Measurements from ENCODE around the gene SLC2A9. TPM values are rescaled to one million over a fixed set of nuclear protein-coding genes. Genes with fewer than 3 reads are reported as not detected.
"Not testable (repeated sequence)": the region's sequence is repeated elsewhere in the genome, so short reads cannot be mapped to it uniquely, and the experiment has no call there.

SLC2A9 gene
- total and polyA plus RNA-seq, 2 experiments from 2014 or later = 6.2 to 7.8 TPM

- Histone ChIP-seq H3K9me3 (ENCODE audit: low read depth) (no peaks in the 10 kb centered on the region), H3K4me3 (no peak overlapping the region), H3K36me3 (replicated peaks; ENCODE audit: insufficient read depth, low read depth) (no peaks in the 10 kb centered on the region), H3K27me3 (no peaks in the 10 kb centered on the region), H3K79me2 (no peaks in the 10 kb centered on the region), H3K27ac (no peak overlapping the region), H3K9me2 (replicated peaks; ENCODE audit: insufficient read depth) (no peaks in the 10 kb centered on the region), H2AFZ (no peak overlapping the region), H3K4me1 (ENCODE audit: insufficient read depth) (no peaks in the 10 kb centered on the region), H3K4me2 (no peak overlapping the region), H4K20me1 (ENCODE audit: insufficient read depth, poor library complexity, severe bottlenecking) (no peaks in the 10 kb centered on the region)
- WGBS (ENCODE audit: low lambda C conversion rate, missing lambda C conversion rate) = 82% methylated on average over 4 of the region's 4 CpGs
- TF ChIP-seq, protein P1, sequence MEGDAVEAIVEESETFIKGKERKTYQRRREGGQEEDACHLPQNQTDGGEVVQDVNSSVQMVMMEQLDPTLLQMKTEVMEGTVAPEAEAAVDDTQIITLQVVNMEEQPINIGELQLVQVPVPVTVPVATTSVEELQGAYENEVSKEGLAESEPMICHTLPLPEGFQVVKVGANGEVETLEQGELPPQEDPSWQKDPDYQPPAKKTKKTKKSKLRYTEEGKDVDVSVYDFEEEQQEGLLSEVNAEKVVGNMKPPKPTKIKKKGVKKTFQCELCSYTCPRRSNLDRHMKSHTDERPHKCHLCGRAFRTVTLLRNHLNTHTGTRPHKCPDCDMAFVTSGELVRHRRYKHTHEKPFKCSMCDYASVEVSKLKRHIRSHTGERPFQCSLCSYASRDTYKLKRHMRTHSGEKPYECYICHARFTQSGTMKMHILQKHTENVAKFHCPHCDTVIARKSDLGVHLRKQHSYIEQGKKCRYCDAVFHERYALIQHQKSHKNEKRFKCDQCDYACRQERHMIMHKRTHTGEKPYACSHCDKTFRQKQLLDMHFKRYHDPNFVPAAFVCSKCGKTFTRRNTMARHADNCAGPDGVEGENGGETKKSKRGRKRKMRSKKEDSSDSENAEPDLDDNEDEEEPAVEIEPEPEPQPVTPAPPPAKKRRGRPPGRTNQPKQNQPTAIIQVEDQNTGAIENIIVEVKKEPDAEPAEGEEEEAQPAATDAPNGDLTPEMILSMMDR (IDR thresholded peaks at IDR 0.05; ENCODE audit: poor library complexity) = no peak
- TF ChIP-seq EZH2phosphoT487 (IDR thresholded peaks at IDR 0.05; ENCODE audit: low read depth, severe bottlenecking, unreplicated experiment) (no peak), EZH2 (IDR thresholded peaks at IDR 0.05; ENCODE audit: borderline replicate concordance) (no peak)
- DNase-seq (ENCODE audit: low spot score) = no peak
These were observed 116.2 kb downstream of the SLC2A9 start for GRCh38 chr4:9904976-9905587.

DNA sequence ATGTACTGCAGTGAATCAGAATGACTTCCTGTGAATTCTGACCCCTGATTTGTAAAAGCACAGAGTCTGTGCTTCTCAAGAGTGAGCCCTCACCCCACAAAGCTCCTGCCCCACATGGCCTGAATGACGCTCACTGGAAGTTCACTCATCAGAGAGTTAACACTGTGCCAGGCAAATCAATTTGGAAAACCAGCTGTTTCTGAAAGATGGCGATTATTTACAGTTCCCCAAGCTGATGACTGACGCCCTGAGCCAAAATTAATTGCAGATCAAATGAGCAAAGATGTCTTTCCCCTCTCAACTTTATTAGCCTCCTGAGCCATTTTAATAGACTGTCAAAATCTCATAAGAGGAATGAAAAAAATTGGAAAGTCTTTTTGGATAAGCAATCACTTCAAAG, 118.0 kb downstream of the SLC2A9 start:
- Histone ChIP-seq H3K27me3 (no peaks in the 10 kb centered on the region), H3K9me3 (ENCODE audit: low read depth) (no peaks in the 10 kb centered on the region)

DNA sequence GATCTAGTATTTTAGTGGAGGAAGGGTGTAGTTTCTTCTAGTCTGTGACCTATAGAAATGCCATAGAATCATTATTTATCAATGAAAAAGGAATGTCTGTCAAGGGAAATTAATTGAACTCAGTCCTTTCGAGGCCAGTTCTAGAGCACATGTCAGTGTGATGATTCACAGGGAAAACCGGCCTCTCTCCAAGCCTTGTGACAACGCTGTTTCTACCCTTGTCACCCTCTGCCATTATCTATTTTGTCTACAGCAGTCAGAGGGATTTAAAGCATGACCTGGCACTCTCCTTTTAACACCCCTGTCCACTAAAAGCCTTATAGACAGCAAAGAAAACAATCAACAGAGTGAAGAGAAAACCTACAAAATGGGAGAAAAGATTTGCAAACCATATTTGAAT, 120.0 kb downstream of the SLC2A9 start:
- H3K4me2 ChIP-seq = no peak overlapping the region
- no peaks in the 10 kb centered on the region for H3K36me3 ChIP-seq (replicated peaks; ENCODE audit: insufficient read depth, low read depth)
- H3K9me2 ChIP-seq (replicated peaks; ENCODE audit: insufficient read depth) = no peaks in the 10 kb centered on the region
- WGBS (ENCODE audit: low lambda C conversion rate, missing lambda C conversion rate) = 42% methylated on average over 3 of the region's 3 CpGs
- no peak for TF ChIP-seq EZH2 (IDR thresholded peaks at IDR 0.05; ENCODE audit: borderline replicate concordance)
- TF ChIP-seq EZH2phosphoT487 (IDR thresholded peaks at IDR 0.05; ENCODE audit: low read depth, severe bottlenecking, unreplicated experiment) = no peak
- TF ChIP-seq, protein P1 (IDR thresholded peaks at IDR 0.05; ENCODE audit: poor library complexity) = no peak
- H4K20me1 ChIP-seq (ENCODE audit: insufficient read depth, poor library complexity, severe bottlenecking) = no peaks in the 10 kb centered on the region
- no peaks in the 10 kb centered on the region for H3K9me3 ChIP-seq (ENCODE audit: low read depth)
- H3K27me3 ChIP-seq = no peaks in the 10 kb centered on the region
- no peak overlapping the region for H3K4me3 ChIP-seq
- no peak overlapping the region for H3K27ac ChIP-seq
- H3K79me2 ChIP-seq = no peaks in the 10 kb centered on the region
- no peak for DNase-seq (ENCODE audit: low spot score)
- H2AFZ ChIP-seq = no peak overlapping the region
- H3K4me1 ChIP-seq (ENCODE audit: insufficient read depth) = no peaks in the 10 kb centered on the region

More for the DNA sequence above, 118.0 kb downstream of the SLC2A9 start:
- WGBS (ENCODE audit: low lambda C conversion rate, missing lambda C conversion rate) = 72% methylated on average over 3 of the region's 3 CpGs
- Histone ChIP-seq H3K4me2 (no peak overlapping the region), H3K9me2 (replicated peaks; ENCODE audit: insufficient read depth) (no peaks in the 10 kb centered on the region), H3K4me1 (ENCODE audit: insufficient read depth) (no peaks in the 10 kb centered on the region), H3K4me3 (no peak overlapping the region), H3K36me3 (replicated peaks; ENCODE audit: insufficient read depth, low read depth) (no peaks in the 10 kb centered on the region), H3K27ac (no peak overlapping the region), H2AFZ (no peak overlapping the region), H3K79me2 (no peaks in the 10 kb centered on the region), H4K20me1 (ENCODE audit: insufficient read depth, poor library complexity, severe bottlenecking) (no peaks in the 10 kb centered on the region)
- no peak for TF ChIP-seq EZH2phosphoT487 (IDR thresholded peaks at IDR 0.05; ENCODE audit: low read depth, severe bottlenecking, unreplicated experiment)
- no peak for TF ChIP-seq EZH2 (IDR thresholded peaks at IDR 0.05; ENCODE audit: borderline replicate concordance)
- TF ChIP-seq, protein P1 (IDR thresholded peaks at IDR 0.05; ENCODE audit: poor library complexity) = no peak
- no peak for DNase-seq (ENCODE audit: low spot score)

GRCh38 chr4:9900633-9901032, 120.7 kb downstream of the SLC2A9 start:
- H3K4me3 ChIP-seq; DNase-seq (ENCODE audit: low spot score); H3K36me3 ChIP-seq (replicated peaks; ENCODE audit: insufficient read depth, low read depth); H3K79me2 ChIP-seq; H3K27ac ChIP-seq; H3K4me1 ChIP-seq (ENCODE audit: insufficient read depth); H3K27me3 ChIP-seq; H3K9me3 ChIP-seq (ENCODE audit: low read depth); H4K20me1 ChIP-seq (ENCODE audit: insufficient read depth, poor library complexity, severe bottlenecking); H3K9me2 ChIP-seq (replicated peaks; ENCODE audit: insufficient read depth); H2AFZ ChIP-seq; H3K4me2 ChIP-seq: not testable (repeated sequence)
- 84% methylated on average over 4 of the region's 4 CpGs for WGBS (ENCODE audit: low lambda C conversion rate, missing lambda C conversion rate)

All from hepatocyte (in vitro differentiated cells).